GM18508 (cell line): ENCODE results near the gene SRBD1.

Experiments
- ATAC-seq: cut with Tn5 transposase; IDR thresholded peaks from one replicate; pipeline ENCODE4 v1.9.1; 2021; ENCODE audit warnings: moderate number of reproducible peaks; ENCODE audit not compliant: insufficient read depth, unreplicated experiment

Gene SRBD1

GRCh38 chr2:45340318-45340717, 270.7 kb downstream of the SRBD1 start:
- ATAC-seq = no peak

DNA sequence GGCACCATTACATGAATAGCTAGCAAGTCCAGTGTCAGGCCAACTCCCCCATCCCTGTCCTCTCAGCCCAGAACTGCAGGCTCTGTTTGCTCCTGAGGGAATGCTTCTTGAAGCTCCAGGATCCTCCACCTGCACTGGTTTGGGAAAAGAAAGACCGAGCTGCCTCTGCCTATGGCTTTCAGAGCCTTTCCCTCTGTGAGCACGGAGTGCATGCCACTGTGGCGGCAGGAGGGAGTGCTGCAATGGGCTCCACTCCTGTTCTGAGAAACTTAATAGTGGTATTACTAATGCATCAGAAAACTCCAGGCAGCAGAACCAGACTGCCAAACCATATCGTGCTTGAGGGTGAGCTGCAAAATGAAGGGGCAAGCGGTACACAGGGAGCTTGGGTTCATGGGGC, 271.8 kb downstream of the SRBD1 start:
- no peak for ATAC-seq
